ENCODE results near the gene ATP2A1.
"Not testable (repeated sequence)": the region's sequence is repeated elsewhere in the genome, so short reads cannot be mapped to it uniquely, and the experiment has no call there.

ATP2A1 gene

DNA sequence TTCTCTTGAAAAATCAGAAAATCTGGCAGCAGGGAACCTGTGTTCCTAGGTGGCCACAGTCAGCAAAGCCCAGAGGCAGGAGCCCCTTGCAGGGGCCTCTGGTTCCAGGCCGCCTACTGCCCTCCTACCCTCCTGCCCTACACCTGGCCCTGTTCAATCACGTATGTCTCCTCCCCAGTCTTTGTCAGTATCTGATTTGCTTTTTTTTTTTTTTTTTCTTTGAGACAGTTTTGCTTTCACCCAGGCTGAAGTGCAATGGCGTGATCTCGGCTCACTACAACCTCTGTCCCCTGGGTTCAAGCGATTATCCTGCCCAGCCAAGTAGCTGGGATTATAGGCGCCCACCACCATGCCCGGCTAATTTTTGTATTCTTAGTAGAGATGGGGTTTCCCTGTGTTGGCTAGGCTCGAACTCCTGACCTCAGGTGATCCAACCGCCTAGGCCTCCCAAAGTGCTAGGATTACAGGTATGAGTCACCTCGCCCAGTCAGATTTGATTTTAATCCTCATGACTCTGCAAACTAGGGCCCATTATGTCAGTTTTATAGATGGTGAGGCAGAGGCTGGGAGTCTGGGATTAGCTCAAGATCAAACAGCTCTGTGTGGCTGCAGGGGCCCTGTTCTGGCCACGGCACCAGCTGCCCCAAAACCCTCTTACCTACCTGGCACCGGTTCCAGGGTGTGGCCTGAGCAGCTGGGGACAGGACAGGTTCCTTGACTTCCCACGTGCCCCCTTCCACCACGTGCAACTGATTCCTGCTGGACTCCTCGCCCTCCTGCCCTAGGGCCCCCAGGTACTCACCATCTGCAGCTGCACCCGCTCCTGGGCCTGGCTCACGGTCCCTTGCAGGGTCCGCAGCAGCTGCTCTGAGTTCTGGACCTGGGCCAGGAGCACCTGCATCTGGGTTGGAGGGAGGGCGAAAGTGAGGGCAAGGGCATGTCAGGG lies 32.1 kb downstream of the ATP2A1 start:
- in situ Hi-C loops (cut with HindIII; ENCODE audit: low pct_unique_long_range_greater_than_20kb, low sequenced_read_pairs): no loop called here
- TF ChIP-seq JUND (IDR thresholded peaks at IDR 0.05; ENCODE audit: low read depth): no peak
- DNase-seq (ENCODE audit: low read depth in 1 of 2, low spot score in 1 of 2): no peak

DNA sequence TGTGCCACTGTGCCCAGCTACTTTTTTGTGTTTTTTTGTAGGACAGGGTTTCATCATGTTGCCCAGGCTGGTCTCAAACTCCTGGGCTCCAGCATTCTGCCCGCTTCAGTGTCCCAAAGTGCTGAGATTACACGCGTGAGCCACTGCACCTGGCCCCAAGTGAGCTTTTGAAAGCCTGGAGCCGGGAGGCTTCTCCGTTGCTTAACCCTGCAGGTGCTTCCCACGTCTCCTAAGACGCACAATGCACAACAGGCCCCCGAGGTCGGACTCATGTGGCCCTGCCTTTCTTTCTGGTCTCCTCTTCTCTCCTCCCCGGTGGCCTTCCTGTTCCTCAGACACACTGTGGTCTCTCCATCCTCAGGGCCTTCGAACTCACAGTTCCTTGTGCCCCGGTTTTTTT lies 34.3 kb downstream of the ATP2A1 start:
- no peak for TF ChIP-seq JUND (IDR thresholded peaks at IDR 0.05; ENCODE audit: low read depth)
- in situ Hi-C loops (cut with HindIII; ENCODE audit: low pct_unique_long_range_greater_than_20kb, low sequenced_read_pairs): no loop called here
- no peak for DNase-seq (ENCODE audit: low read depth in 1 of 2, low spot score in 1 of 2)

DNA sequence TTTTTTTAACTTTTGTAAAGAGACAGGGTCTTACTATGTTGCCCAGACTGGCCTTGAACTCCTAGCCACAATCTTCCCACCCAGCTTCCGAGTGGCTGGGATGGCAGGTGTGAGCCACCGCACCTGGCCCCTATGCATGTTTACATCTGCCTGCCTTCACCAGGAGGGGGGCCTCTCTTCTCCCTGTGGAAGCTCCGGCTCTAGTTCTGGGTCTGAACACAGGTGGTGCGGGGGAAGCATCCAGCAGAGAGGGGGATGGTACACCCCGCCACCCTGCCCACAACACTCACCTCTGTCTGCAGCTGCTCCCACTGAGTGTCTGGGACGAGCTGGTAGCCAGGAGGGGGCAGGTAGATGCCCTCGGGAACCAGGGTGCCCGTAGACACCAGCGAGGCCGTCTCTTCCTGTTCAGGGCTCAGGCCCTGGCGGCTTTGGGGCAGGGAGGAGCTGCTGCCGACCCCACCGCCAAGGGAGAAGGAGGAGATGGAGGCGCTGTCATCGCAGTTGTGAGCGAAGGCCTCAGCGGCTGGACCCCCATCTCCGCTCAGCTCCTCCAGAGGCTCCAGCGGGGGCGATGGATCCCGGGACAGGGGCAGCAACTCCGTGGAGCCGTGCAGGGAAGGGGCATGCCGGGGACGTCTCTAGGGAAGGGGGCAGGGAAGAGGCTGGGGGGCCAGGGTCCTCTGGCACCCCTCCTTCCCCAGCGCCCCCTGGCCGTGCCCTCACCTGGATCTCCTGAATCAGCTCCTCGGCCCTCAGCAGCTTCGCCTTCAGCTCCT lies 35.8 kb downstream of the ATP2A1 start:
- DNase-seq (ENCODE audit: low read depth in 1 of 2, low spot score in 1 of 2): no peak
- TF ChIP-seq JUND (IDR thresholded peaks at IDR 0.05; ENCODE audit: low read depth): no peak
- in situ Hi-C loops (cut with HindIII; ENCODE audit: low pct_unique_long_range_greater_than_20kb, low sequenced_read_pairs): no loop called here

DNA sequence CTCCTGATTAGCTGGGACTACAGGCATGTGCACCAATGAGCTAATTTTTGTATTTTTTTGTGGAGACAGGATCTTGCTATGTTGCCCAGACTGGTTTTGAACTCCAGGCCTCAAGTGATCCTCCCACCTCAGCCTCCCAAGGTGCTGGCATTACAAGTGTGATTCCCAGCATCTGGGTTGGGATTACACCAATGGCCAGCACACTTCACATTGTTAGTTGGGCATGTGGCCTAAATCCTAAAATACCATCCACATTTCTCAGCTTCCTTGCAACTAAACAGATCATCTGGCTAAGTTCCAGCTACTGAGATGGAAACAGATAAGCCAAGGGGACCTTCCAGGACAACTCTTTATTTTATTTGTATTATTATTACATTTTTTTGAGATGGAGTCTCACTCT lies 36.9 kb downstream of the ATP2A1 start:
- no peak for DNase-seq (ENCODE audit: low read depth in 1 of 2, low spot score in 1 of 2)
- no peak for TF ChIP-seq JUND (IDR thresholded peaks at IDR 0.05; ENCODE audit: low read depth)
- in situ Hi-C loops (cut with HindIII; ENCODE audit: low pct_unique_long_range_greater_than_20kb, low sequenced_read_pairs): no loop called here

DNA sequence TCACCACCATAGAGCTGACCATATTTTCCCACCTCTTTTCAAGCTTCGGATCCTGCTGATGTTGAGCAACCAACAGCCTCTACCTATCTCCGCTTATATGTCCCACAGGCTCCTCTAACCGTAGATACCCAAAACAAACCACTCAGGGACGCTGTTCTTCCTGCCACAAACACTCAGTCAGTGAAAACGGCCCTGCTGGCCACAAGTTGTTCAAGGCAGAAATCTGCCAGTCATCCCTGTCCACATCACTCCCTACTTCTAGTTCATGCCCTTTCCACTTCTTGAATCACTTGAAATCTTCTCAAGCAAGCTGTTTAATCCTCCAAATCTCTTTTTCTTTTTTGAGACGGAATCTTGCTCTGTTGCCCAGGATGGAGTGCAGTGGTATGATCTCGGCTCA lies 38.8 kb downstream of the ATP2A1 start:
- DNase-seq (ENCODE audit: low read depth in 1 of 2, low spot score in 1 of 2): no peak
- in situ Hi-C loops (cut with HindIII; ENCODE audit: low pct_unique_long_range_greater_than_20kb, low sequenced_read_pairs): no loop called here
- TF ChIP-seq JUND (IDR thresholded peaks at IDR 0.05; ENCODE audit: low read depth): no peak

DNA sequence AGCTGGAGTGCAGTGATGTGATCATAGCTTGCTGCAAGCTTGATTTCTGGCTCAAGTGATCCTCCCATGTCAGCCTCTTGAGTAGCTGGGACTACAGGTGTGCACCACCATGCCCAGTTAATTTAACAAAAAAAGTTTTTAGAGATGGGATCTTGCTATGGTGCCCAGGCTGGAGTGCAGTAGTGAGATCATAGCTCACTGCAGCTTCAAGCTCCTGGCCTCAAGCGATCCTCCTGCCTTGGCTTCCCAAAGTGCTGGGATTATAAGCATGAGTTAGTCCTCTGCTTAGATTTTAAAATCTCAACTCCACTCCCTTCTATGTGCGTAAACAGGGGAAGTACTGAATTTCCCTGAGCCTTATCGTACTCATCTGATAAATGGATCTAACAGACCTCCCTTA lies 40.4 kb downstream of the ATP2A1 start:
- no peak for TF ChIP-seq JUND (IDR thresholded peaks at IDR 0.05; ENCODE audit: low read depth)
- in situ Hi-C loops (cut with HindIII; ENCODE audit: low pct_unique_long_range_greater_than_20kb, low sequenced_read_pairs): no loop called here

DNA sequence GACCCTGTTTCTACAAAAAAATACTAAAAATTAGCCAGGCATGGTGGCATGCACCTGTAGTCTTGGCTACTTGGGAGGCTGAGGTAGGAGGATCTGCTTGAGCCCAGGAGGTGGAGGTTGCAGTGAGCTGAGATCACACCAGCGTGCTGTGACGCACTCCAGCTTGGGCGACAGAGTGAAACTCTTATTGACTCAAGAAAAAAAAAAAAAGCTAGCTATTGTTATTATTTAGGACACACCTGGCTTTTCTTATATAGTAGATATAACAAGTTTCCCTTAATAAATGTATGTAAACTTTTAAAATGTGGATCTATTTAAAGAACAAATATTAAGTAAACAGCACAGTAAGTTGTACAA lies 44.9 kb downstream of the ATP2A1 start:
- in situ Hi-C loops (cut with HindIII; ENCODE audit: low pct_unique_long_range_greater_than_20kb, low sequenced_read_pairs): no loop called here
- TF ChIP-seq JUND (IDR thresholded peaks at IDR 0.05; ENCODE audit: low read depth): no peak
- no peak for DNase-seq (ENCODE audit: low read depth in 1 of 2, low spot score in 1 of 2)

More for the DNA sequence above, 40.4 kb downstream of the ATP2A1 start:
- DNase-seq (ENCODE audit: low read depth in 1 of 2, low spot score in 1 of 2): no peak

DNA sequence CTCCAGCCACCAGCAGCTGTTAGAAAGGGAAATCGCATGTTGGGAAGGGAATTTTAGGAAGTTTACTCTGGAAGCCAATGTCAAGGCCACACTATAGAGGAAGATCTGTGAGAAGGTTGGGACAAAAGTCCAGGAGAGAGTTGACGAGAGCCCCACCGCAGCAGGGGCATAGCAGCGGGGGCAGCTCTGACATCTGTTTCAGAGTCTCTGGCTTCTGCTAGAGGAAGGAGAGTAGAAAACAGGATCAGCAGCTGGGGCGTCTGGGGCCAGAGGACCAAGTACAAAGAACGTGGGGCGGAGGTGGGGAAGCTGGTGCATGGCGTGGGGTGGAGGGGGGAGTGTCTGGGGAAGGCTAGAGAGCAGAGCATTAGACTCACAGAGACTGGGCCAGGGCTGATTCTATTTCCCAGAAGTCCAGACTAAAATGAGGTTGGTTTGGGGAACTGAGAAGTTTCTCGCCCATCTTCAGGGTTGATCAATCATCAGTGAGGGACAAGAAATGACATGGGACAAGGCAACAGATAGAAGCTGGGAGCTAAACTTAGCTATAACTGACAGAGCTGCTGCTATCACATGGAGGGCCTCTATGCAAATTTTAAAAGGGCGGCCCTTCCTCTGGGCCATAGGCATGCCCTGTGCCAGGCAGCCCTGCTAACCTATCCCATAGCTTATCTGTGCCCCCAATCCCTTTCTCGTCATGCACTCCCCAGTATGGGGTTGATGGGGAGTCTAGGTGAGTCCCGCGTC lies 45.5 kb downstream of the ATP2A1 start:
- in situ Hi-C loops (cut with HindIII; ENCODE audit: low pct_unique_long_range_greater_than_20kb, low sequenced_read_pairs): no loop called here
- no peak for TF ChIP-seq JUND (IDR thresholded peaks at IDR 0.05; ENCODE audit: low read depth)

DNA sequence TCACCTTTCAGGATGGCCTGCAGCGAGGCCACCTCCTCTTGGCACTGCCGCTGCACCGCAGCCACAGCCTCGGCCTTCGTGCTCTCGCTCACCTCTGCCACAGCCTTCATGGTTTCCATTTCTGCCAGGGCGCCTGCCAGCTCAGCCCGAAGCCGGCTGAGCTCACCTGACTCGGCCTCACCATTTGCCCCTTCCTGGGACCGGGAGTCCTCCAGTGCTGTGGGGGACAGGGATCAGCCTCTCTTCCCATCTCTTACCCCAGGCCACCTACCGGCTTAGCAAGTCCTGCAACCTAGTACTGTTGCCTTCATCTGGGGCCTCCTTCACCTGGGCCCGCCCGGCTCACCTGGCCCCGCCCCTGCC lies 46.1 kb downstream of the ATP2A1 start:
- DNase-seq (ENCODE audit: low read depth in 1 of 2, low spot score in 1 of 2): peak in 1 of 2 experiments; percentile 95
- TF ChIP-seq JUND (IDR thresholded peaks at IDR 0.05; ENCODE audit: low read depth): no peak
- in situ Hi-C loops (cut with HindIII; ENCODE audit: low pct_unique_long_range_greater_than_20kb, low sequenced_read_pairs): no loop called here

More for the DNA sequence above, 45.5 kb downstream of the ATP2A1 start:
- DNase-seq (ENCODE audit: low read depth in 1 of 2, low spot score in 1 of 2): peak in 1 of 2 experiments; percentile 20

DNA sequence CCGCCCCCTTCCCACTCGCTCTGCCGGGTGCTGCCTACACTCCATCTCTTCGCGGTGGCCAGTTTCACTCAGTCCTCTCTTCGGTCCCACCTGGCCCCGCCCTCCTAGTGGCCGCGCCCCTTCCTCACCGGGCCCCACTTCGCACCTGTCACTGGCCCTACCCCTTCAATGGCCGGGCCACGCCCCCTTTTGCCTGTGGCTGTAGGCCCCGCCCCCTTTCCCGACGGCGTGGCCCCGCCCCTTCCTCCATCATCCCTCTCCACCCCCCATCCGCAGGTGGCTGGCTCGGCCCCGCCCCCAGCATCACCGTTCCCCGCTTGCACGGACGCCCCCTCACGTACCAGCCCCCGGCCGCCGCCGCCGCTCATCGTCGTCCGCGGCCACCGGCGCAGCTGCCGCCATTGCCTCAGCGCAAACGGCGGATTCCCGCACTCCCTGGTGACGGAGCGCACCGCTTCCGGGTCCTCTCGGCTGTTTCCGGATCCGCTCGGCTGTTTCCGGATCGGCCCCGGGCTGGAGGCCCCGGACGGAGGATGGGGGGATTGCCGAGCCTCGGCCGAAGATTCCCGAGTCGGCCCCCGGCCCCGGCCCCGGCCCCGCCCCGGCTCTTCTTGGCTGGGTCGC lies 46.6 kb downstream of the ATP2A1 start, which contains the start of gene RABEP2:
TSS of gene RABEP2 (minus strand) at position 477 of the 624 bp plus-strand sequence. CDS start at position 402, 75 bp downstream.
- in situ Hi-C loops (cut with HindIII; ENCODE audit: low pct_unique_long_range_greater_than_20kb, low sequenced_read_pairs): no loop called here
- DNase-seq (ENCODE audit: low read depth in 1 of 2, low spot score in 1 of 2): peak; percentile 91 to 99
- no peak for TF ChIP-seq JUND (IDR thresholded peaks at IDR 0.05; ENCODE audit: low read depth)

DNA sequence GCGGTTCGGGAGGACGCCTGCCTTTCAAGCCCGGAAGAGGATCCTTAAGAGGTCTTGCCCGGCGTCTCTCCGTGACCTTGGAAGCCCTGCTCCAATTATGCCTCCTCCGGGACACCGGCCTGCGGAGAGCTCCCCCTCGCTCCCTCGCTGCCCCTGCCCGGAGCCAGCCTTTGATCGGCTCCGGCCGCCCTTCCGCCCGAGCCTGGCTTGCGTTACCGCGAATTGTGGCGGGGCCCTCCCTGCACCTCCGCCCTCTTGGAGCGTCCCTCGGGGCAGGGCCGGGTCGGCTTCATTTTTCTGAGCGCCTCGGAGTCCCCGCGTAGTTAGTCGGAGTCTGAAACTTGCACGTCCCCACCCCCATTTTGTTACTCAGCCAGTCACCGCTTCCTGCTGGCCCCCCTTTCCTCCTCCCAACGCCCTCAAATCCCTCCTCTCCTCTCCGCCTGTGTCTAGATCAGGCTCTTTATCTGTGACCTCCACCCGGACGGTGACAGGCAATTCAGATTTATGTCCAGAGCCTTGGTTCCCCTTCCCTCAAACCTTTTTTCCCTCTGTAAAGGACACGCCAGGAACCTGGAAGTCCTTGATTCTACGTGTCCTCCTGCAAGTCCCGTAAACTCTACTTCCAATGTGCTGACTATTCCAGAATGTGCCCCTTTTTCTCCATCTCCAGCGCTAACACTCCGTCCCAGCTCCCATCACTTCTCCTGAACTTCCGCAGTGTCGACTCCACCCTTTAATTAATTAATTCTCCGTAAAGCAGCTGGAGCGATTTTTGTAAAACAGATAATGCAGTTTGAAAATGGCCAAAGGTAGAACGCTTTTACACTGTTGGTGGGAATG lies 47.3 kb downstream of the ATP2A1 start:
- in situ Hi-C loops (cut with HindIII; ENCODE audit: low pct_unique_long_range_greater_than_20kb, low sequenced_read_pairs): no loop called here
- TF ChIP-seq JUND (IDR thresholded peaks at IDR 0.05; ENCODE audit: low read depth): no peak
- peak in 1 of 2 experiments; percentile 68 for DNase-seq (ENCODE audit: low read depth in 1 of 2, low spot score in 1 of 2)

DNA sequence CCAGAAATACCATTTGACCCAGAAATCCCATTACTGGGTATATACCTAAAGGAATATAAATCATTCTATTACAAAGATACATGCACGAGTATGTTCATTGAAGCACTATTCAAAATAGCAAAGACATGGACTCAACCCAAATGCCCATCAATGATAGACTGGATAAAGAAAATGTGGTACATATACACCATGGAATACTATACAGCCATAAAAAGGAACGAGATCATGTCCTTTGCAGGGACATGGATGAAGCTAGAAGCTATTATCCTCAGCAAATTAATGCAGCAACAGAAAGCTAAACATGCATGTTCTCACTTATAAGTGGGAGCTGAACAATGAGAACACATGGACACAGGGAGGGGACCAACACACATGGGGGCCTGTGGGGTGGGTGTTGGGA lies 48.0 kb downstream of the ATP2A1 start:
- in situ Hi-C loops (cut with HindIII; ENCODE audit: low pct_unique_long_range_greater_than_20kb, low sequenced_read_pairs); DNase-seq (ENCODE audit: low read depth in 1 of 2, low spot score in 1 of 2): not testable (repeated sequence)
